ENCODE results near the gene RASL11B. TPM values are rescaled to one million over a fixed set of nuclear protein-coding genes. Genes with fewer than 3 reads are reported as not detected.

The RASL11B gene
- total RNA-seq, 4 donors from 2014 or later: 0.62 to 8.8 (median 2.6) TPM

DNA sequence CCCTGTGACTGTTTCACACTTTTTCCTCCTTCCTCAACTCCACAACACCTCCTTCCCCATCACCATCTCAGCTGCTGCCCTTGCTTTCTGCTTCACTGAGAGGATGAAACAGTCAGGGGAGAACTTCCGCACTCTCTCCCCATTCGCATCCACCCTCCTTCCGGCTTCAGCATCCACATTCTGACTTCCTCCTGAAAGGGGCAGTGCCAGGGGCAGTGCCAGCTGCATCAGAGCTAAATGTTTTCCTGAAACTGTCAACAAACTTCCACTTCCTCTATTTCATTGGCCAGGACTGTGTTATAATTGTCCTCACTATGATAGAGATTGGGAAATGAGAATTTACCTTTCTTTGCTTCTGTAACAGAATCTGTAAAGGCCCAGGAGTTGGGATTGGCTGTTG is 18.2 kb upstream of the RASL11B start:
- Histone ChIP-seq H3K27me3 (no peaks in the 10 kb centered on the region), H3K27ac (no peak overlapping the region), H3K4me1 (peaks cover 0 to 16% (median 0%) of the 10 kb centered on the region in 3 donors), H3K4me3 (no peak overlapping the region), H3K9me3 (no peaks in the 10 kb centered on the region), H3K36me3 (no peaks in the 10 kb centered on the region)
- TF ChIP-seq CTCF (IDR thresholded peaks at IDR 0.05) (no peak), EP300 (IDR thresholded peaks at IDR 0.05) (no peak), POLR2AphosphoS5 (IDR thresholded peaks at IDR 0.05) (no peak), POLR2A (IDR thresholded peaks at IDR 0.05) (no peak)
- peak; percentile 44 for ATAC-seq
- 81 to 93% methylated on average over 3 of the region's 3 CpGs for WGBS, 2 donors (ENCODE audit: low coverage in 1 of 2)

DNA sequence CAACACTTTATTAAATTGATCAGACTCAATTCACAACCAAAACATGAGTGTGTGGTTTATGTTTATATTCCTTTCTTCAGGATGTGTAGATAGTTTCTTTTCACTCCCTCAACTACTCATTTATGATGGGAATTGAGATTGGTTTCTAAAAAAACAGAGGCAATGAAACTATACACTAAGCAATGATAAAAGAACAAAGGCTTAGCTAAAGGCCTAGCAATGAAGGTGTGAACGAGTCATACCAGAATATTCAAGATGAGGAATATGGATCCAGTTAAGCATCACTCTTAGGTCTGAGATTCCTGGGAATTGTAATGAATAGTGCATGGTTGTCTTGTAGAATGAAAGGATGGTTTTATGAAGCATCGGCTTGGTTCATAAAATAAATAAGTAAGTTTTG is 17.5 kb upstream of the RASL11B start:
- WGBS, 2 donors (ENCODE audit: low coverage in 1 of 2): 92 to 97% methylated on average over 2 of the region's 2 CpGs
- Histone ChIP-seq H3K27ac (no peak overlapping the region), H3K36me3 (no peaks in the 10 kb centered on the region), H3K9me3 (no peaks in the 10 kb centered on the region), H3K27me3 (no peaks in the 10 kb centered on the region), H3K4me1 (peaks cover 0 to 16% (median 0%) of the 10 kb centered on the region in 3 donors), H3K4me3 (no peak overlapping the region)
- ATAC-seq: no peak
- no peak for TF ChIP-seq EP300 (IDR thresholded peaks at IDR 0.05)
- no peak for TF ChIP-seq POLR2AphosphoS5 (IDR thresholded peaks at IDR 0.05)
- TF ChIP-seq CTCF (IDR thresholded peaks at IDR 0.05): no peak
- no peak for TF ChIP-seq POLR2A (IDR thresholded peaks at IDR 0.05)

DNA sequence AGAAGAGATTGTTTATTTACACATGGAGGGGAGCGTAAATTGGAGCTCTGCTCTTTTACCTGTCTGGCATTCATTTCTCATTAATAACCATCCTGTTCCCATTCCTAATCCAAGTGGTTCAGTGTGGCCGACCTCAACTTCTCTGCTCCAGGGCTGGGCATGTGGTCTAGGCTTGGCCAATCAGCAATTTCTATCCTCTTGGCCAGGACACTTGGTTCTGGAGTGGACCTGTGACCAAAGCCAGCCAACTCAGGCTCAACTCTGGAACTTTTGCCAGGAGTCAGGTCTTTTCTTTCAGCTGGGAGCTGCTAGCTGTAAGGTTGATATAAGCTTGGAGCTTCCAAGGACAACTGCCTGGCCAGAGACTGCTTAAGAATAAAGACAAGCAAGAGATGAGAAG is 15.6 kb upstream of the RASL11B start:
- H3K36me3 ChIP-seq: no peaks in the 10 kb centered on the region
- WGBS, 2 donors (ENCODE audit: low coverage in 1 of 2): 60 to 74% methylated on average over 2 of the region's 2 CpGs
- TF ChIP-seq CTCF (IDR thresholded peaks at IDR 0.05) (no peak), EP300 (IDR thresholded peaks at IDR 0.05) (no peak), POLR2AphosphoS5 (IDR thresholded peaks at IDR 0.05) (no peak), POLR2A (IDR thresholded peaks at IDR 0.05) (no peak)

DNA sequence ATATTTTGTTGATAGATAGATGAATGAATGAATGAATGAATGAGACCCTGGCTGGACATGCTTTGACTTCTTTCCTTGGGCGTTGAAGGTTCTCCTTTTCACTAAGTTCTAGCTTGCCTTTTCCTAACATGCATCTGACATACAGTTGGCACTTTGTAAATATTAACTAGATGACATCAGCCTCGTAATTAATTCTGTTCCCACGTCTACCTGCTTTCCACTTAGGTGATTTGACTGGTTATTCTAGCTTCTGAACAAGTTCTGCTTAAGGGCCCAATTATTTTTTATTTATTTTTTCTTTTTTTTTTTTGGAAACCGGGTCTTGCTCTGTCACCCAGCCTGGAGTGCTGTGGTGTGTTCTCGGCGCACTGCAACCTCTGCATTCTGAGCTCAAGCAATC is 13.9 kb upstream of the RASL11B start:
- Histone ChIP-seq H3K27me3 (no peaks in the 10 kb centered on the region), H3K4me1 (peaks cover 0 to 9% (median 0%) of the 10 kb centered on the region in 3 donors), H3K27ac (no peak overlapping the region), H3K36me3 (no peaks in the 10 kb centered on the region), H3K4me3 (no peak overlapping the region), H3K9me3 (no peaks in the 10 kb centered on the region)
- WGBS, 2 donors (ENCODE audit: low coverage in 1 of 2): 83 to 96% methylated on average over 3 to 6 of the region's 6 CpGs
- no peak for ATAC-seq
- no peak for TF ChIP-seq POLR2A (IDR thresholded peaks at IDR 0.05)
- TF ChIP-seq POLR2AphosphoS5 (IDR thresholded peaks at IDR 0.05): no peak
- no peak for TF ChIP-seq CTCF (IDR thresholded peaks at IDR 0.05)
- TF ChIP-seq EP300 (IDR thresholded peaks at IDR 0.05): no peak

More for the DNA sequence above, 15.6 kb upstream of the RASL11B start:
- Histone ChIP-seq H3K27me3 (no peaks in the 10 kb centered on the region), H3K9me3 (no peaks in the 10 kb centered on the region), H3K4me1 (peaks cover 0 to 13% (median 0%) of the 10 kb centered on the region in 3 donors), H3K27ac (no peak overlapping the region), H3K4me3 (no peak overlapping the region)
- no peak for ATAC-seq

DNA sequence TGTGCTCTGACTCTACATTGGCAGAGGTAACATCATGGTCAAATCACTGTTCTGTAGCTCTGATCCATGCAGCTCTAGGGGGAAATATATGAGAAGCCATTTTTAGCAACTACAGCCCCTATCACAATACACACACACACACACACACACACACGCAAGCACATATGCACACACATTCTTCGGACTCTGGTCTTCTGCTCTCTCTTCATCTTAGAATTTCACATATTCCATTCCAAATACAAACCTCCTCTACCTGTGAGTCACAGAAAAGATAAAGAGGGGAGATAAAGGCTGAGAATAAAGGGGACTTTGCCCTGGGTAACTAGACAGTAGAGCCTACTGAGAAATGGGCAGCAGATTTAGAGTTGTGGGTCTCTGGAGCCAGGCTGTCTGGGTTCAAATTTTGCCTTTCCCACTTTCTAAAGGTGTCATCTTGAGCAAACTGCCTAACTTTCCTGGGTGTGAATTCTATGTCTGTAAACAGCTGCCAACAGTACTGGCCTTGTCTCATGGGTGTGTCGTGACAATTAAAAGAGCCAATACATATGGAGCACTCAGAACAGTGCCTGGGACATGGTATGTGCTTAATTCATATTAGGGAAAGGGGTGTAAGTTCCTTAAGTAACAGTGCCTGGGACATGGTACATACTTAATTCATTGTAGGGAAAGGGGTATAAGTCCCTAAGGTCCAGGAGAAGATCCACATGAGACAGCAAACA is 11.6 kb upstream of the RASL11B start:
- H3K27ac ChIP-seq: no peak overlapping the region
- no peak overlapping the region for H3K4me3 ChIP-seq
- ATAC-seq: no peak
- WGBS, 2 donors (ENCODE audit: low coverage in 1 of 2): 89 to 100% methylated on average over 1 to 2 of the region's 3 CpGs
- no peak for TF ChIP-seq EP300 (IDR thresholded peaks at IDR 0.05)
- TF ChIP-seq POLR2A (IDR thresholded peaks at IDR 0.05): no peak
- TF ChIP-seq CTCF (IDR thresholded peaks at IDR 0.05): no peak
- TF ChIP-seq POLR2AphosphoS5 (IDR thresholded peaks at IDR 0.05): no peak
- no peaks in the 10 kb centered on the region for H3K9me3 ChIP-seq
- H3K4me1 ChIP-seq: peaks cover 0 to 17% (median 0%) of the 10 kb centered on the region in 3 donors
- no peaks in the 10 kb centered on the region for H3K27me3 ChIP-seq
- H3K36me3 ChIP-seq: no peaks in the 10 kb centered on the region

Measured in gastroesophageal sphincter (tissue), 4 donors.